LNCAP (cell line): ENCODE data around the gene AATK.

Source experiments
- TF ChIP-seq, protein P1 (sequence below): fragments of 450-650 bp; IDR thresholded peaks from 2 replicates; pipeline ENCODE4 v1.5.1; 2017; ENCODE audit warnings: mild to moderate bottlenecking

The AATK gene

GRCh38 chr17:81148986-81149533 lies 17.0 kb downstream of the AATK start:
- TF ChIP-seq, protein P1, sequence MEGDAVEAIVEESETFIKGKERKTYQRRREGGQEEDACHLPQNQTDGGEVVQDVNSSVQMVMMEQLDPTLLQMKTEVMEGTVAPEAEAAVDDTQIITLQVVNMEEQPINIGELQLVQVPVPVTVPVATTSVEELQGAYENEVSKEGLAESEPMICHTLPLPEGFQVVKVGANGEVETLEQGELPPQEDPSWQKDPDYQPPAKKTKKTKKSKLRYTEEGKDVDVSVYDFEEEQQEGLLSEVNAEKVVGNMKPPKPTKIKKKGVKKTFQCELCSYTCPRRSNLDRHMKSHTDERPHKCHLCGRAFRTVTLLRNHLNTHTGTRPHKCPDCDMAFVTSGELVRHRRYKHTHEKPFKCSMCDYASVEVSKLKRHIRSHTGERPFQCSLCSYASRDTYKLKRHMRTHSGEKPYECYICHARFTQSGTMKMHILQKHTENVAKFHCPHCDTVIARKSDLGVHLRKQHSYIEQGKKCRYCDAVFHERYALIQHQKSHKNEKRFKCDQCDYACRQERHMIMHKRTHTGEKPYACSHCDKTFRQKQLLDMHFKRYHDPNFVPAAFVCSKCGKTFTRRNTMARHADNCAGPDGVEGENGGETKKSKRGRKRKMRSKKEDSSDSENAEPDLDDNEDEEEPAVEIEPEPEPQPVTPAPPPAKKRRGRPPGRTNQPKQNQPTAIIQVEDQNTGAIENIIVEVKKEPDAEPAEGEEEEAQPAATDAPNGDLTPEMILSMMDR = no peak

DNA sequence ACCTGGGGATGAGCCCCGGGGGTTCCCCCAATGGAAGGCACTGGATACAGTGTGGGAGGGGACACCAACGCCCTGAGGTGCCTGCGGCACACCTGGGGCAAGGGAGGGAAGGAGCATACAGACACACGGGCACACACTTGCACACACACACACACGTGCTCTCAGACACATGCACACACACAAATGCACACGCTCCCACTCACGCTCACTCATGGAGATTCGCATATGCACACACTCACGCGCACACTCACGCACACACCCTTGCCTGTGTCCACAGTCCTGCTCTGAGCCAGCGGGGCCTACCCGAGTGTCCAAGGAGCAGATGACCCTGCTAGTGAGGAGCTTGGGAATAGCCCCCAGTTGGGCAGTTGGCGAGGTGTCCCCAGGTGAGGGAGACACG lies 17.4 kb downstream of the AATK start:
- TF ChIP-seq, protein P1 = no peak

GRCh38 chr17:81147701-81148100 lies 18.3 kb downstream of the AATK start:
- TF ChIP-seq, protein P1 = no peak

DNA sequence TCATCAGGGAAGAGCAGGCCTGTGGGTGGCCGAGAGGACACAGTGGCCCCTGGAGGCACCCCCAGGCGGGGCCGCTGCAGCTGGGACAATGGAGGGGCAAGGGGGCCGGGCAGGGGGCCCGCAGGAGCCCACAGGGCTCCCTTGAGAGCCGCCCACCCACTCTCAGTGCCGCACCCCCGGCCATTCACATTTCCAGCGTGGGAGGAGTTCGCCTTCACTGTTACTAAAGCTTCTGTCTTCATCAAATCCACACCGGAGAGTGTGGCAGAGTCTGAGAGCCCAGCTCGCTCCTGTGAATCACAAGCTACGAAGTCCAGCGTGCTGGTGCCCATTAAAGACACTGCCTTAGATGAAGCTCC lies 21.6 kb downstream of the AATK start:
- TF ChIP-seq, protein P1 = no peak

GRCh38 chr17:81143717-81144422 lies 22.2 kb downstream of the AATK start:
- TF ChIP-seq, protein P1 = no peak

DNA sequence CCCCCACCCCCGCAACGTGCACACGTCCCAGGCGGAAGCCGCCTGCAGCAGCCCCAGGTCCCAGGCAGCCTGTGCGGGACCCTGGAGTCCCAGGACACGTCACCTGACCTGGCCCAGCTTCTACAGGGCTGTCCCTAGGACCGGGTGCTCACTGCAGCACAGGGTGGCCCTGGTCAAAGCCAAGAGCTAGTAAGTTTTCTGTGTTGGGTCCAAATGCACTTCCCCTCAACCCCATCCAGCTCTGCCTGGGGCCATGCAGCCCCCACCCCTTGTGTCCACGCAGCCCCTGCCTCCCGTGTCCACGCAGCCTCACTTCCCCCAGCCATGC lies 22.9 kb downstream of the AATK start:
- TF ChIP-seq, protein P1 = no peak

DNA sequence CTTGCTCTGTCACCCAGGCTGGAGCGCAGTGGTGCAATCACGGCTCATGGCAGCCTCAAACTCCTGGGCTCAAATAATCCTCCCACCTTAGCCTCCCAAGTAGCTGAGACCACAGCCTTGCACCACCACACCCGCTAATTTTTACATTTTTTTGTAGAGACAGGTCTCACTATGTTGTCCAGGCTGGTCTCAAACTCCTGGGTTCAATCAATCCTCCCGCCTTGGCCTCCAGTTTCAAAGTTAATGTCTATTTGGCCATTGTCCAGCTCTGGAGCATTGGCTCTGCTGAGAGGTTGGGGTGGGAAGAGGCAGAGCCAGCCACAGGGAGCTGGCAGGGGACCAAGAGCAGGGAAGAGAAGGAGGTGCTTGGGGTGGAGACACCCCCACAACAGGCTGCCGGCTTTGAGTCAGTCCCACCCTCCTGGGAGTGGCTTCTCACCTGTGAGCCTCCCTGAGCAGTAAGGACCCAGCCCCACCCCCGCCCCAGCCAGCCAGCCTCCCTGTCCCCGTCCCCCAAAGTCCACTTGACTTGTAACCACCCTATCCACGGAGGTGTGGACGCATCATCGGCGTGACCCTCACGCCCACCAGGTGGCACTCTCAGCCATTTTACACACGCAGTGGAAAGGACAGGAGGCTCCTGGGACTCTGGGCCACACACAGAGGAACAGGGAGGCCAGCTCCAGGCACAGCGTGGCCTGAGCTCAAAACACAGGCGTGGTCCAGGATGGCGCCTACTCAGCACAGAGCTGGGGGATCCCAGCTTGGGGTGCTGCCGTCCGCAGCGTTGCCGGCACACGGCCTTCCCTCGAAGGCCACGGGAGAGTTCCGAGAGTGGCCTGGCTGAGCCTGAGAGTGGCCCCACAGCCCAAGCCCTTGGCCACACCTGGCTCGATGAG lies 23.5 kb downstream of the AATK start:
- TF ChIP-seq, protein P1 = peak; percentile 68
